Panc1 (cell line): ENCODE measurements around the gene WDFY3. TPM values are rescaled to one million over a fixed set of nuclear protein-coding genes. Genes with fewer than 3 reads are reported as not detected.

ENCODE experiments used
- ATAC-seq: fragments of 200-7000 bp; cut with Tn5 transposase; 2 replicates; pipeline ENCODE4 v1.9.1; 2020; ENCODE audit warnings: mild to moderate bottlenecking, moderate library complexity
- BruUV-seq: library from RNA; stranded (reverse); fragments of 400-500 nt; replicated peaks from 2 replicates; lab custom pipeline; 2021; lab: Mats Ljungman, UMichigan
- CTCF ChIA-PET: fragments of 300-600 bp; sonication (Branson Sonifier 250); formaldehyde crosslinking; loops from one replicate; lab custom pipeline; 2022; ENCODE audit warnings: antibody characterized with exemption; lab: Charles Lee
- POLR2A ChIA-PET: fragments of 300-600 bp; sonication (Branson Sonifier 250); formaldehyde crosslinking; loops from one replicate; lab custom pipeline; 2022; ENCODE audit warnings: antibody characterized with exemption; lab: Charles Lee
- DNase-seq: peaks from one replicate; pipeline ENCODE4 v3.0.0-alpha.2; 2010; ENCODE audit warnings: low read depth, low spot score
- H3K27ac ChIP-seq: 2 replicates; pipeline ENCODE4 v1.5.1; 2011; ENCODE audit warnings: mild to moderate bottlenecking, low read length, inconsistent platforms
- H3K27me3 ChIP-seq: fragments of 200-500 bp; sonication (Bioruptor generic); 2 replicates; pipeline ENCODE4 v1.6.0; 2014; ENCODE audit warnings: low read length, inconsistent platforms; ENCODE audit not compliant: control insufficient read depth, insufficient read depth
- H3K36me3 ChIP-seq: fragments of 200-500 bp; sonication (Bioruptor generic); 2 replicates; pipeline ENCODE4 v1.5.1; 2014; ENCODE audit warnings: inconsistent platforms, mild to moderate bottlenecking, low read length, moderate library complexity; ENCODE audit not compliant: control insufficient read depth, insufficient read depth
- H3K4me1 ChIP-seq: 2 replicates; pipeline ENCODE4 v1.5.1; 2011; ENCODE audit warnings: inconsistent platforms, mild to moderate bottlenecking, low read length, moderate library complexity; ENCODE audit not compliant: control insufficient read depth, insufficient read depth
- H3K4me3 ChIP-seq, 2 experiments: 2 replicates each; pipeline ENCODE4 v1.5.1; 2011 to 2012; ENCODE audit warnings: low read depth in 2 of 2, low read length in 2 of 2, mild to moderate bottlenecking in 2 of 2, inconsistent platforms in 1 of 2, moderate library complexity in 1 of 2
- H3K9me3 ChIP-seq: fragments of 200-500 bp; sonication (Bioruptor generic); 2 replicates; pipeline ENCODE4 v1.5.1; 2014; ENCODE audit warnings: low read depth, mild to moderate bottlenecking, inconsistent platforms, low read length, moderate library complexity; ENCODE audit not compliant: control insufficient read depth, insufficient read depth
- CTCF ChIP-seq: fragments of 450-650 bp; IDR thresholded peaks from 2 replicates; pipeline ENCODE4 v1.5.1; 2017; ENCODE audit warnings: mild to moderate bottlenecking
- POLR2AphosphoS5 ChIP-seq: IDR thresholded peaks from 2 replicates; pipeline ENCODE4 v1.6.1; 2012; ENCODE audit warnings: mild to moderate bottlenecking, low read depth, low read length, moderate library complexity
- REST ChIP-seq, 2 experiments: IDR thresholded peaks; 2 replicates each; pipeline ENCODE4 v1.6.1; 2011 to 2012; ENCODE audit warnings: low read depth in 2 of 2, control low read depth in 1 of 2, low read length in 1 of 2, mild to moderate bottlenecking in 1 of 2, moderate library complexity in 1 of 2; ENCODE audit not compliant: insufficient read depth in 1 of 2
- SIN3A ChIP-seq: IDR thresholded peaks from 2 replicates; pipeline ENCODE4 v1.6.1; 2012; ENCODE audit warnings: low read depth, mild to moderate bottlenecking, low read length, moderate library complexity, borderline replicate concordance; ENCODE audit not compliant: insufficient read depth
- TCF7L2 ChIP-seq: IDR thresholded peaks from 2 replicates; pipeline ENCODE4 v1.6.1; 2011; ENCODE audit warnings: mild to moderate bottlenecking, low read depth, low read length, inconsistent platforms
- in situ Hi-C: cut with HindIII; loops from 2 replicates; pipeline ENCODE4 v1.10.0; 2016; ENCODE audit warnings: low sequenced_read_pairs, low pct_unique_long_range_greater_than_20kb
- intact Hi-C: fragments of 100-400 bp; cut with micrococcal nuclease; formaldehyde crosslinking; loops from one replicate; pipeline ENCODE4 v1.10.0; 2022; ENCODE audit not compliant: unreplicated experiment
- total RNA-seq: library from RNA; stranded (reverse); gene quantifications from one replicate; pipeline ENCODE4 v1.2.1, GENCODE V29; 2021; ENCODE audit not compliant: unreplicated experiment

WDFY3 gene
- total RNA-seq, 1 experiment from 2014 or later: 47.8 TPM

DNA sequence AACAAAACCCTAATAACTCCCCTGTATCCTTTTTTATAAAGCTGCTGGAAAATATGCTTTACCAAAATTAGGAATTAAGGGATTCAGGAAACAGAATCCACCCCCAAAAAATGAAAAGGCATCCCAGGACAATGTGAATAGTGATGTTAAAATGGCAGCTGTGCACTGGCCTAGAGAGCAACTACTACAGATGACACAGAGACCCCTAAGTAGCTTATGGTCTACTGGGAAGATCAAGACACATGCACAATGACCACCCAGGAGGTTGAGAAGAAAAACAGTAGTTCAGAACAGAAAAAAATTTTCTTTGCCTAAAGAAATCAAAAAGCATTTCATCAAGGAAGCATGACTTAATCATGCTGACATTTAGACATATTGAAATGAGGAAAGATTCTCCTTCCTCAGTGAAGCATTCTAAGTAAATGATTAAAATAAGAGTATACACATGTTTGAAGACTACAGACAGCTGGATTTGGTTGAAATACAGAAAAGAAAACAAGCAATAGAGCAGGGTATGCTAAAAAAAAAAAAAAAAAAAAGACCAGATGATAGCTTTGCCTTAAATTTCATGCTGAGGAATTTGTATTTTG is 117.3 kb downstream of the WDFY3 start:
- CTCF ChIA-PET: no interaction called here
- H3K4me1 ChIP-seq: no peaks in the 10 kb centered on the region
- no peak overlapping the region for H3K27ac ChIP-seq
- in situ Hi-C loops: no loop called here
- intact Hi-C loops: no loop called here
- no TSS peak for BruUV-seq
- H3K36me3 ChIP-seq: 0 out of 2 replicates have a peak, but pooled peaks cover 5% of the 10 kb centered on the region
- H3K9me3 ChIP-seq: no peaks in the 10 kb centered on the region
- ATAC-seq: no peak
- POLR2A ChIA-PET: no interaction called here
- no peaks in the 10 kb centered on the region for H3K27me3 ChIP-seq
- no peak for DNase-seq
- TF ChIP-seq TCF7L2 (no peak), POLR2AphosphoS5 (no peak), REST (IDR thresholded peaks at IDR 0.05; ENCODE audit: insufficient read depth in 1 of 2, low read depth in 2 of 2, low read length in 1 of 2) (no peak), CTCF (no peak), SIN3A (no peak)
- H3K4me3 ChIP-seq: no peak overlapping the region

- ATAC-seq (no peak), DNase-seq (no peak)
- no TSS peak for BruUV-seq
- no peak overlapping the region for H3K4me3 ChIP-seq
- no peak overlapping the region for H3K27ac ChIP-seq
- H3K4me1 ChIP-seq: no peaks in the 10 kb centered on the region
- ChIA-PET CTCF (no interaction called here), POLR2A (no interaction called here)
- H3K36me3 ChIP-seq: 0 out of 2 replicates have a peak, but pooled peaks cover 5% of the 10 kb centered on the region
- H3K9me3 ChIP-seq: no peaks in the 10 kb centered on the region
- TF ChIP-seq POLR2AphosphoS5 (no peak), TCF7L2 (no peak), SIN3A (no peak), REST (IDR thresholded peaks at IDR 0.05; ENCODE audit: insufficient read depth in 1 of 2, low read depth in 2 of 2, low read length in 1 of 2) (no peak), CTCF (no peak)
- intact Hi-C loops: no loop called here
- in situ Hi-C loops: no loop called here
- H3K27me3 ChIP-seq: no peaks in the 10 kb centered on the region
These were observed 118.1 kb downstream of the WDFY3 start for GRCh38 chr4:84848432-84848831.
